Middle frontal gyrus (tissue), 1 donor: ENCODE results near the gene KRT33A.

ENCODE experiments used
- DNase-seq: peaks from one replicate; pipeline ENCODE4 v3.0.0-alpha.2; 2015; ENCODE audit warnings: low spot score; ENCODE audit errors: extremely low spot score

Gene KRT33A

GRCh38 chr17:41302981-41303380 is 47.6 kb downstream of the KRT33A start:
- DNase-seq, result no peak

DNA sequence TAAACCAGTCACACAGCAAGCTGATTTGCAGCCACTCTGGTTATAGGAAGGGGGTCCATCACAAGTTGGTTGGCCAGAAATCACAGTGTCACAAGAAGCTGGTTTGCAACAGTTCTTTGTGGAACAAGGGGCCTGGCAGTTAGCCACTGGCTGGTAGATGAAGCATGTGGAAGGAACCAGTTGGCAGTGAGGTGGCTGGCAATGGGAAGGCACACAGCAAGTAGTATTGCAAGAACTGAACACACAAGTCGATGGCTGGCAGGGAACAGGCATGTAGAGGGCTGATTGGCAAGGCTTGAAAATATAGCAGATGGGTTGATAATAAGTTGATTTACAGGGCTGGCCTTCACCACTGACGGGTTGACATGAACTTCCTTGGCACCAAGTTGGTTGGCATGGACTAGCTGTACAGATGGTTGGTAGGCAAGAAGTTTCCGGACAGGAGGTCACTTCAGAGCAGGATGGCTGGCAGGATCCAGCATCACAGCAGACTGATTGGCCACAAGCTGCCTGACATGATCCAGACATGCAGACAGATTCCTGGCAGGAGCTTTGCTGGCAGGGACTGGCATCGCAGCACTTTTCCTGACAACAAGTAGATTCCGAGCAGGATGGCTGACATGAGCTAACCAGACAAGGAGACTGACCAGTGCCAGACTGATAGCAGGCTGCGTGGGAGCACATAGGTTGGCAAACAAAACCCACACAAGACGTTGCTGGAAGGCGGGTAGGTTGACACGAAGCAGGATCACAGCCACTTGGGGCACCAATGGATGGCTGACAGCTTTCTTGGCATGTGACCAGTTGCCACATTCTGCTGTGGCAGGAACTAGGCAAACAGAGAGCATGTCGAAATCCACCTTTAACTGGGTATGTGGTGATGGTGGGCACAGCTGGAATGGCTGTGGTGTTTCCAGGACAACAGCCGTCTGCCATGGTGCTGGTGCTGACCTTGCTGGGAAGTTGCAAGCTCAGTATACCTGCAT is 48.4 kb downstream of the KRT33A start, which contains the start of gene KRTAP29-1:
TSS of gene KRTAP29-1 (minus strand) at position 936 of the 986 bp plus-strand sequence. CDS start at position 936, 0 bp downstream.
- DNase-seq, result no peak

DNA sequence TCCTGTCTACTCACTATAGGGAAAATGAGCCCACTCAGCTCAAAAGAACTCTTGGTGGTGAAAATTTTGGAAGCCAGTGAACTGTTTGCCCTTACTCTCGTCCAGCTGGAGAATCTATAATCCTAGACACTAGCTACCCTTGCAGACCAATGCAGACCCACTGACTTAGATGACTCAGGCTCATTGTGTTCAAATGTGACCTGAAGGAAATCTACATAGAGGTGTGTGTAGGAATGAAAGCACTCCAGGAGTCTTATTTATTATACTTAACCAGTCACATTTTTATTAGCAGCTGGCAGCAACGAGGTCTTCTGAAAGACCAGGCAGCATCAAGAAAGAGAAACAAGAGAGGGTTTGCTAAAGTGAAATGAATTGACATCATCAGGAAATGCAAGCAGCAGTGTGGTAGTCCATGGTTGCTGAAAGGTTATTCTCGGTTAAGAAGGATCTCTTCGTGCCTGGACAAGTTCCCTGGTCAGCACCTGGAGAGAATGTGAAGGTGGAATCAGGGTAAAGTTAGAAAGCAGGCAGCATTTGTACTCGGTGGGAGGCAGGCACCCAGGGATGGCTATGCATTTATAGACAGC is 49.3 kb downstream of the KRT33A start:
- no peak for DNase-seq

DNA sequence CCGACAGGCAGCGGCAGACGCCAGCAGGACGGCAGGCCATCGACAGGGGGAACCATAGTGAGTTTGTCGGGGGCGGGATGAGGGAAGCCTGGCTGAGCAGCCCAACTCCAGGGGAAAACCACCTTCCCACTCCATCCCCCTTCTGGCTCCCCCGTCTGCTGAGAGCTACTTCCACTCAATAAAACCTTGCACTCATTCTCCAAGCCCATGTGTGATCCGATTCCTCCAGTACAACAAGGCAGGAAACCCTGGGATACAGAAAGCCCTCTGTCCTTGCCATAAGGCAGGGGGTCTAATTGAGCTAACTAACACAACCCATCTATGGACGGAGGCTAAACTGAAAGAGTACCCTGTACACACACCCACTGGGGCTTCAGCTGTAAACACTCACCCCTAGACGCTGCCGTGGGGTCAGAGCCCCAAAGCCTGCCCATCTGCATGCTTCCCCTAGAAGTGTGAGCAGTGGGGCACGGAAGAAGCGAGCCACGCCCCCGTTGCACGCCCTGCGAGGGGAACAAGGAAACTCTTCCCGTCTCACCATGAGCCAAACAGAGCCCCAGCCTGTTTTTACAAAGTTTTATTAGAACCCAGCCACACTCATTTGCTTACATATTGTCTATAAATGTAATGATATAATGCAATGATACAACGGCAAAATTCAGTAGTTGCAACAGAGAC is 52.0 kb downstream of the KRT33A start:
- DNase-seq, result no peak

DNA sequence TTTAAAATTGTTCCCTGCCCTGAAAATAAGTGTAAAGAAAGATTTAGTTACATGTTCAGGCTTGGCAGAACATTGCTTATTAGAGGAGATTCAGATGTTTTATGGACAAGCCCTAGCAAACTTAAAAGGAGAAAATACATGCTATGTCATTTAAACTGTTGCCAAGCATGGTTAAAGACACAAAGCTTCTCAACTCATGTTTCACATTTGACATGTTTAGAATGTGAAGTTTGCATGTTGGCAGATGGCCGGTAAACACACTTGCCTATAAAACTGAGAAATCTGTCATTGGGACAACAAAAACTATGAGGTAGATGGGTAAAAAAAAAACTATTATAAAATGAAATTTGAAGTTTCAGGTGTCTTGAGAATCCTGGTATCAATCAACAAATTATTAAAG is 53.8 kb downstream of the KRT33A start:
- DNase-seq, result no peak
